ENCODE measurements around the gene SH3RF2.

DNA sequence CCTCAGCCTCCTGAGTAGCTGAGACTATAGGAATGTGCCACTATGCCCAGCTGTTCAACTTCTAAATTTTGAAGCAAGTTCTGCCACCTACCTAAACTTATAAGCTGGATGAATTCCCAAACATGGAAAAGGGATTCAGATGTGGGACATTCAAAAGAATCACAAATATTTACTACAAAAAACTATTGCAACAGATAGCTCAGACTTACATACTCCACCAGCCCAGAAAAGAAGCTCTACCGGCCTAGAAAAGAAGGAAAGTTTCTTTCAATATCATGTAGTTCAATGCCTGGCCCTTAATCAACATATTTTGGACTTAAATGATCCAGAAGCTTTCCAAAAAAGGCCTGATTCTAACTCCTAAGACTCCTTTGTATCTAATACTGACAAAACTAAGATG is 23.8 kb downstream of the SH3RF2 start:
- TF ChIP-seq, protein P1, sequence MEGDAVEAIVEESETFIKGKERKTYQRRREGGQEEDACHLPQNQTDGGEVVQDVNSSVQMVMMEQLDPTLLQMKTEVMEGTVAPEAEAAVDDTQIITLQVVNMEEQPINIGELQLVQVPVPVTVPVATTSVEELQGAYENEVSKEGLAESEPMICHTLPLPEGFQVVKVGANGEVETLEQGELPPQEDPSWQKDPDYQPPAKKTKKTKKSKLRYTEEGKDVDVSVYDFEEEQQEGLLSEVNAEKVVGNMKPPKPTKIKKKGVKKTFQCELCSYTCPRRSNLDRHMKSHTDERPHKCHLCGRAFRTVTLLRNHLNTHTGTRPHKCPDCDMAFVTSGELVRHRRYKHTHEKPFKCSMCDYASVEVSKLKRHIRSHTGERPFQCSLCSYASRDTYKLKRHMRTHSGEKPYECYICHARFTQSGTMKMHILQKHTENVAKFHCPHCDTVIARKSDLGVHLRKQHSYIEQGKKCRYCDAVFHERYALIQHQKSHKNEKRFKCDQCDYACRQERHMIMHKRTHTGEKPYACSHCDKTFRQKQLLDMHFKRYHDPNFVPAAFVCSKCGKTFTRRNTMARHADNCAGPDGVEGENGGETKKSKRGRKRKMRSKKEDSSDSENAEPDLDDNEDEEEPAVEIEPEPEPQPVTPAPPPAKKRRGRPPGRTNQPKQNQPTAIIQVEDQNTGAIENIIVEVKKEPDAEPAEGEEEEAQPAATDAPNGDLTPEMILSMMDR (conservative IDR thresholded peaks at IDR 0.05; ENCODE audit: low read length), result no peak
- TF ChIP-seq EZH2phosphoT487 (IDR thresholded peaks at IDR 0.05; ENCODE audit: borderline replicate concordance, low read depth, low read length), result no peak

Measured in OCI-LY7 (cell line).